GM18511 (cell line): Measurements from ENCODE around the gene SIM1.

Experiments
- ATAC-seq: cut with Tn5 transposase; IDR thresholded peaks from one replicate; pipeline ENCODE4 v1.9.1; 2021; ENCODE audit warnings: mild to moderate bottlenecking, moderate library complexity; ENCODE audit not compliant: unreplicated experiment

The SIM1 gene

GRCh38 chr6:100458841-100459591, 5.7 kb downstream of the SIM1 start:
- no peak for ATAC-seq

DNA sequence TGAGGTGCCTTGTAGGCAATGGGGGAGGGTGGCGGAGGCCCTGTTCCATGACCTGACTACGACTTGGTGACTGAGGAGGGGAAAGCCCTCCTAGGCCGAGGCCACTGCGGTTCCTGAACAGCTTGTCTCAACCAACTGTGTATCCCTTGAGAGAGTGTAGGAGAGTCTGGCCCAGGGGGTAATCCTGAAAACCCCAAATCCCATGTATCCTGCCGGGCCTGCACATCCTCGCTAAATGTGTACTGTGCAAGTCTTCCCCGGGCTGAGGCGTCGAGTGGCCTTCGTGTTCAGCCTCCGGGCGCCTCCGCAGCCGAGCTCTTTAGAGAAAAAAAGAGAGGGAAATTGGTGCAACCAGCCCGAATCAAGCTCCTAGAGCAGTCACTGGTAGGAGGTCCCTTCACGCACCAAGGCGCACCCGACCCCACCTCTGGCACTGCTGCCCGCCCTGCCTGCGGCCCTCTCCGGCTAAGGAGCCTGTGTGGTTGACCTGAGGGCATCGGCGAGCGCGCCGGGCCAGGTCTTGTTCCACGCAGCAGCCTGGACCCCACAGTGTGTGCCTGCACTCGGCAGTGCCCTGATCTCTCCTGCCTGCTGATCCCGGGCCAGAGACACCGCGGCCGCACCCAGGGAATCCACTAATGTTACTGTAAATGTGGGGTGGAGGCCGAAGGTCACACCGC, 7.3 kb downstream of the SIM1 start:
- ATAC-seq = no peak

GRCh38 chr6:100456908-100457235, 7.8 kb downstream of the SIM1 start:
- no peak for ATAC-seq

- no peak for ATAC-seq
Measured at GRCh38 chr6:100456141-100456907, 8.4 kb downstream of the SIM1 start.

- ATAC-seq = peak; percentile 72
Measured at GRCh38 chr6:100455230-100456124, 9.2 kb downstream of the SIM1 start.

GRCh38 chr6:100454551-100455229, 10.0 kb downstream of the SIM1 start:
- no peak for ATAC-seq

- no peak for ATAC-seq
Measured at GRCh38 chr6:100453701-100454521, 10.8 kb downstream of the SIM1 start.

GRCh38 chr6:100452998-100453397, 11.7 kb downstream of the SIM1 start:
- no peak for ATAC-seq

DNA sequence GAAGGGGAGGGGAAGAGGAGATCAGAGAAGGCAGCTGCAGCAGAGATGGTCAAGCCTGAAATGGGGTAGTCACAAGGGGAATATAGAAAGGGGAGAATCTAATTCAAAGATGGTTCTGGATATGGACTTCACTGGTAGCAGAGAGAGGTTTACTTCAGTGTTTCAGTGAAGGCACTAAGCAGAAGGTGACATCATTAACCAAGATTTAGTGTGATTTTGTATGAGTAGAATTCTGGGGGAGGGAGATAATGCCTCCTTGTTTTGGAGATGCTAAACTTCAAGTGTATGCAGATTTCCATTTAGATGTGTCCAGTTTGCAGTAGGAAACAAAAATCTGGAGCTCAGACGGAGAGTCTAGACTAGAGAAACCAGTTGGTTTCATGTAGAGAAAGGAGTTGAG, 13.1 kb downstream of the SIM1 start:
- no peak for ATAC-seq

DNA sequence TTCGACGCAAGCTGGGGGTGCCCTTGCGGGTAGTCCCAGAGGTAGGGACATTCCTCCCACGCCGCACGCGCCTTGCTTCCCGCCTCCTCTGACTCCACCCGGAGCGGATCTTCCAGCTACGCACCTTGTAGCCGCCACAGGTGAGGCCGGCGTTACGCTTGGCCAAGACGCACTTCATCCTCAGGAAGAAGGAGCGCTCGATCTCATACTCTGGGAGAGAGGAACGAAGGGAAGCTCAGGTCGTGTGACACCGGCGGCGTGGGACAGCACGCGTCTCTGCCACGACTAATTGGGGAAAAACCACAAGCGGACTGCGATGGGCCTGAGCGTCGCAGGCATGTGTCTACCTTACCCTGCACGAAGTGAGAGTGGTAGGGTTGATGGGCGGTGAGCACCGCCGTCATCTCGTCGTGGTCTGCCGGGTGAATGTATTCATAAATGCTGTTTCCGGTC, 15.5 kb downstream of the SIM1 start:
- ATAC-seq = no peak

DNA sequence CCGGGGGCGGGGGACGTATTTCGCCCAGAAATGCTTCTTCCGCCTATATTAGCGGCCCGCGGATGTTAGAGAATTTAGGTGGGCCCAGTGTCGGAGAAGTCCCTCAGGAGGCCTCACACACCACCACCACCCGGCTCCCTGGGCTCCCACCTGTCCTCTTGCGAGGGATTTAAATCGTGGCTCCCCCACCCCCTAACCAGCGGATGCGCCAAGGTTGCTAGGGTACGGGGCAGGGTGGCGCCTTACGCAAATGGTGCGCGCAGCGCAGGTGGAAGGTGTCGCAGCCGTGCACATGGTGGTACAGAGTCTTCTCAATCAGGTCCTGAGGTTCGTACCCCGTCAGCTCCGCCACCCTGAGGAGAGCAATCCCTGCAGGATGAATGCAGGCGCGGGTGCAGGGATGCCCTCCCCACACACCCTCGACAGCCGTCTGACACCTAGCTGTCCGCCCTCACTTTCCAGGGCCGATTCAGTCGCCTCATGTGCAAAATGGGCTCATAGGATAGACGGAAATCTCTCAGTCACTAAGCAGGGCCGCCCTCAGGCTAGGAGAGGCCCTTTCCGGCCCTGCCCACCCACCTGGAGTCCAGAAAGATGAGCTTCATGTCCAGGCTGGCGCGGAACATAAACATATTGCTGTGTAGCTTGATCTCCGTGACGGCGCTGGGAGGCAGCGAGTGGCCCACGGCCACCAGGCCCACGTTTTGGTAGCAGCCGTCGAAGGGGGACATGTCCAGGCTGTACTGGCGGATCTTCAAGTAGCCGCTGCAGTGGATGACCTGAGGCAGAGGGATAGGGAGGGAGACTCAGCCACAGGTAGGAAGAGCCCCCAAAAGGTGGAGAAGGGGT, 16.6 kb downstream of the SIM1 start:
- no peak for ATAC-seq

GRCh38 chr6:100447081-100447899, 17.4 kb downstream of the SIM1 start:
- ATAC-seq = no peak

GRCh38 chr6:100446115-100447080, 18.3 kb downstream of the SIM1 start:
- no peak for ATAC-seq

DNA sequence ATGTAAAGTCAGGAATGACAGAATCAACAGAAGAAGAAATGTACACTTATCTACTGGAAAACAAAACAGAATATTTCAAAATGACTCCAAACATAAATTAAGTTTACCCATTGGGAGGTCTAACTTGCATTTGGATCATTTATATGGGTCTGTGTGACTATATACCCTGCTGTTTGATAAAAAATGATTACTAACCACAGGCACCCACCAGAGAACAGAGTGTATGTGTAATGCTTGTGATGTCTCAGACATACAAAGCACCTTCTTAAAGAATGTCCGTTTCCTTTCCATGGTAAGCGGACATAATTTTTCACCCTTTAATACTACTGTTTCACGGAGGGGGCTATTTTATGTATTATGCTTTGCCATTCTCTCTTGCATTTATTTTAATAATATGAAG, 19.2 kb downstream of the SIM1 start:
- no peak for ATAC-seq

- ATAC-seq = no peak
Measured at GRCh38 chr6:100440935-100441334, 23.8 kb downstream of the SIM1 start.

DNA sequence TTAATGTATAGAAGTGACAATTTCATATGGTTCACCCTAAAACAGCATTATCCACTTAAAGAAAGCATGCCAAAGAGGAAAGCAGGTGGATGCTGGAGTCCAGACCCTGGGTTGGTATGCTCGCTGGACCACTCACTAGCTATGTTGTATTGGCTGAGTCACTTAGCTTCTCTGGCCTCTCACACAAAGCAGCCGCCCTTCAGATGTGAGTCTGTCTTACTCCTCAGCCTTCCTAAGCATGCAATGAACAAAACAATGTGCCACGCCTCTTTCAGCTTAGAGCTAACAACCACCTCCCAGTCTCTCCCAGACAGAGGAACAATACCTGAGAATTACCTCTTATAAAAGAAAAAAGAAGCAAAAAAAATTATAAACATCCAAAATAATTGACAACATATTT, 29.4 kb downstream of the SIM1 start:
- ATAC-seq = no peak
